Large intestine (tissue), 3 donors: ENCODE data around the gene PPCDC. TPM values are rescaled to one million over a fixed set of nuclear protein-coding genes. Genes with fewer than 3 reads are reported as not detected.

Experiments used
- DNase-seq, 2 donors: peaks; one replicate each; pipeline versions ENCODE4 v3.0.0 to v3.0.0-alpha.2; 2013
- H3K27ac ChIP-seq: one replicate; pipeline ENCODE4 v1.5.1; 2013; ENCODE audit warnings: low read length
- H3K27me3 ChIP-seq: 2 replicates; pipeline ENCODE4 v1.6.1; 2013; ENCODE audit warnings: low read length; ENCODE audit not compliant: control insufficient read depth, insufficient read depth
- H3K36me3 ChIP-seq: 2 replicates; pipeline ENCODE4 v1.6.1; 2013; ENCODE audit warnings: low read length; ENCODE audit not compliant: control insufficient read depth, insufficient read depth
- H3K4me1 ChIP-seq: one replicate; pipeline ENCODE4 v1.6.1; 2013; ENCODE audit warnings: low read length; ENCODE audit not compliant: control insufficient read depth, insufficient read depth
- H3K4me3 ChIP-seq: one replicate; pipeline ENCODE4 v1.5.1; 2013; ENCODE audit warnings: low read length
- H3K9me3 ChIP-seq: one replicate; pipeline ENCODE4 v1.6.1; 2013; ENCODE audit warnings: mild to moderate bottlenecking, low read depth, low read length, moderate library complexity; ENCODE audit not compliant: control insufficient read depth
- WGBS: methylation state at CpG from one replicate; pipeline ENCODE4 v1.1.5; 2013; ENCODE audit warnings: low lambda C conversion rate; ENCODE audit not compliant: insufficient coverage; 5-methylcytosine and 5-hydroxymethylcytosine counted together
- polyA plus RNA-seq: library from polyadenylated mRNA; unstranded; fragments of 120-200 nt; gene quantifications from one replicate; pipeline ENCODE4 v1.2.1, GENCODE V29; 2013

PPCDC gene
- polyA plus RNA-seq, 1 donor: 10.5 TPM

GRCh38 chr15:75052972-75053747 lies 29.8 kb downstream of the PPCDC start:
- DNase-seq: no peak
- H3K27ac ChIP-seq: peak overlapping the region; percentile 59
- H3K4me3 ChIP-seq: no peak overlapping the region
- H3K36me3 ChIP-seq: peaks cover 12% of the 10 kb centered on the region
- no peaks in the 10 kb centered on the region for H3K9me3 ChIP-seq
- WGBS: 100% methylated on average over 1 of the region's 5 CpGs
- H3K27me3 ChIP-seq: no peaks in the 10 kb centered on the region
- H3K4me1 ChIP-seq: peaks cover 19% of the 10 kb centered on the region

- Histone ChIP-seq H3K27ac (peak overlapping the region; percentile 59), H3K4me1 (peaks cover 21% of the 10 kb centered on the region), H3K9me3 (no peaks in the 10 kb centered on the region), H3K4me3 (no peak overlapping the region), H3K36me3 (peaks cover 7% of the 10 kb centered on the region), H3K27me3 (no peaks in the 10 kb centered on the region)
- no peak for DNase-seq
- no CpG with 5 or more reads among the region's 7 CpGs for WGBS
These were observed 30.3 kb downstream of the PPCDC start for GRCh38 chr15:75053748-75054125.

- H3K27ac ChIP-seq: peak overlapping the region; percentile 59
- WGBS: no CpG with 5 or more reads among the region's 3 CpGs
- peak; percentile 63 to 80 for DNase-seq
- no peaks in the 10 kb centered on the region for H3K9me3 ChIP-seq
- H3K4me3 ChIP-seq: no peak overlapping the region
- peaks cover 4% of the 10 kb centered on the region for H3K36me3 ChIP-seq
- H3K27me3 ChIP-seq: no peaks in the 10 kb centered on the region
- peaks cover 21% of the 10 kb centered on the region for H3K4me1 ChIP-seq
These were observed 30.9 kb downstream of the PPCDC start for GRCh38 chr15:75054172-75054897.

DNA sequence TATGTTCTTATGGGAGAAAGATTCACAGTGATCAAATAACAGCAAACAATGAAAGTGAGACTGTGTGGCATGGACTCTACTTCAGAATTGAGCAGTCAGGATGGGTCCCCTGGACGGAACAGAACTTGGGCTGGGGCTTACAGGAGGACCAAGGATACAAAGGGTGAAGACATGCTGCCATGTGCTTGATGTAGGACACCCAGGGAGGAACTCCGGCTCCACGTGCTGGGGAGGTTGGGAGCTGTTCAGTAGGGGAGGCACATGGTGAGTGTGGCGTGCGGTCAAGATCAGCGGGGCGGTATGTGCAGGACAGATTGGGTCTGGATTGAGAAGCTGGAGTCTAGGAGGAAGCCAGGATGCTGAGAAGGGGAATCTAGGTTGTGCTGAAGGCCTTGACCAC lies 32.6 kb downstream of the PPCDC start:
- no peaks in the 10 kb centered on the region for H3K9me3 ChIP-seq
- no peaks in the 10 kb centered on the region for H3K27me3 ChIP-seq
- WGBS: no CpG with 5 or more reads among the region's 7 CpGs
- H3K36me3 ChIP-seq: no peaks in the 10 kb centered on the region
- H3K27ac ChIP-seq: no peak overlapping the region
- H3K4me3 ChIP-seq: no peak overlapping the region
- peaks cover 21% of the 10 kb centered on the region for H3K4me1 ChIP-seq
- DNase-seq: no peak

DNA sequence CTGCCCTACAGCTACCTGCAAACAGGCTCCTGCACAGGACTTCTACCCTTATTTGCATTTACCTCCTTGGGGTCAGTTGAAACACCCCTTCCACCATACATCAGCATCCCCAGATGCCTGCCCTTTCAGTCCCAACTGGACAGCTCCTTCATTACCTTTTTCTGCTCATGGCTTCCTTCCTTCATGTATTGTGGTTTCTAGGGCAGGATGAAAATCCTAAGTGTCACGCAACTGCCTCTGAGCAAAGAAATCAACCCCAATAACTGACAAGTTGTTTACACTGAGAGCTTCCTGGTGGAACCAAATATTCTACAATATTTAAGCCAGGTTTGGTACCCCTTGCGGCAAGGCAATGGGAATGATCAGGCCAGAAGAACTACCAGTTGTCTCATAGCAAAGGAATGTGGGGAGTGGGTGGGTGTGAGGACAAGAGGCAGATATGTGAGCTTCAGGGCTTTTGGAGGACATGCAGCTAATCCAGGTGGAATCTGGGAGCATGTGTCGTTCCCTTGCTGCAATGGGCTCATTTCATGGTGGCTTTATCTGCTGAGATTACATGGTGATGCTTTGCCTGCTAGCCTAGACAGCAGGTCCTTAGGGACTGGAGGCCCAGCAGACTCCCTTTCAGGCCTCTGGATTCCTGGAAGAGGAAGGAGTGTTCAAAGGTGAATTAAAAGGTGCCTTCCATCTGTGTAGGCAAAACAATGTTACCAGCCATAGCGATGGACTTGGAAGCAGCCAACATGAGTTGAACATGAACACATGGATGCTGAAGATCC lies 34.9 kb downstream of the PPCDC start:
- no peak overlapping the region for H3K27ac ChIP-seq
- H3K27me3 ChIP-seq: no peaks in the 10 kb centered on the region
- no peak for DNase-seq
- H3K9me3 ChIP-seq: no peaks in the 10 kb centered on the region
- WGBS: no CpG with 5 or more reads among the region's 4 CpGs
- H3K4me1 ChIP-seq: peaks cover 17% of the 10 kb centered on the region
- H3K4me3 ChIP-seq: no peak overlapping the region
- H3K36me3 ChIP-seq: no peaks in the 10 kb centered on the region

DNA sequence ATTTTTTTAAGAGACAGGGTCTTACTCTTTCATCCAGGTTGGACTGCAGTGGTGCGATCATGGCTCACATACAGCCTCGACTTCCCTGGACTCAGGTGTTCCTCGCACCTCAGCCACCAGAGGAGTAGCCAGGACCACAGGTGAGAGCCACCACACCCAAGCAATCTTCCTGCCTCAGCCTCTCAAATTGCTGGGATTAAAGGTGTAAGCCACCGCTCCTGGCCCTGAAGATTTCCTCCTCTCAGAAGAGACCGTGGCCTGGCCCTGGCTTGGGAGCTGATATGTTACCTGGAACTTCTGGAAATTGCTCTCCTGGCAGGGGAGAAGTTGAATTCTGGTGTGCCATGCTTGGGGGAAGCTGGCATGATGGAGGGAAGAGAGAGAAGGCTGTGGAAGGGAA lies 36.2 kb downstream of the PPCDC start:
- Histone ChIP-seq H3K4me1 (peaks cover 7% of the 10 kb centered on the region), H3K27me3 (no peaks in the 10 kb centered on the region), H3K9me3 (no peaks in the 10 kb centered on the region), H3K4me3 (no peak overlapping the region), H3K36me3 (no peaks in the 10 kb centered on the region), H3K27ac (no peak overlapping the region)
- no CpG with 5 or more reads among the region's 5 CpGs for whole genome bisulfite sequencing
- no peak for DNase-seq

GRCh38 chr15:75061272-75061671 lies 37.9 kb downstream of the PPCDC start:
- H3K9me3 ChIP-seq: no peaks in the 10 kb centered on the region
- no peaks in the 10 kb centered on the region for H3K36me3 ChIP-seq
- no peak overlapping the region for H3K4me3 ChIP-seq
- DNase-seq: no peak
- H3K27me3 ChIP-seq: no peaks in the 10 kb centered on the region
- no peak overlapping the region for H3K27ac ChIP-seq
- H3K4me1 ChIP-seq: peaks cover 19% of the 10 kb centered on the region

- WGBS: no CpG with 5 or more reads among the region's 3 CpGs
- Histone ChIP-seq H3K27ac (no peak overlapping the region), H3K4me1 (peaks cover 19% of the 10 kb centered on the region), H3K36me3 (no peaks in the 10 kb centered on the region), H3K4me3 (no peak overlapping the region), H3K9me3 (no peaks in the 10 kb centered on the region), H3K27me3 (no peaks in the 10 kb centered on the region)
- no peak for DNase-seq
These were observed 39.3 kb downstream of the PPCDC start for GRCh38 chr15:75062706-75063105.

DNA sequence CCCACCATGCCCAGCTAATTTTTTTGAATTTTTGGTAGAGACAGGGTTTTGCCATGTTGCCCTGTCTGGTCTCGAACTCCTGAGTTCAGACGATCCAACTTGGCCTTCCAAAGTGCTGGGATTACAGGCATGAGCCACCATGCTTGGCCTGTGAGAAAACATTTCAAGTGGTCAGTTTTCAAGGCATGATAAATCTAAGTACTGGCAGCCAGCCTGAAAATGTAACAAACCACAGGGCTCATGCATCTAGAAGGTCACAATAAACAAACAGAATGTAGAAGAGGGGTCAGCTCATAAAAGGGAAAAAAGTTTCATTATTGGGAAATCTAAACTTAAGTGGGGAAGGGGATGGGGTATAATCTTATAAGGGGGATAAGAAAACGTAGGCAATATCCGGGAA lies 39.9 kb downstream of the PPCDC start:
- no peak for DNase-seq
- no peak overlapping the region for H3K27ac ChIP-seq
- no peaks in the 10 kb centered on the region for H3K27me3 ChIP-seq
- no peaks in the 10 kb centered on the region for H3K36me3 ChIP-seq
- WGBS: 70% methylated on average over 2 of the region's 4 CpGs
- H3K4me1 ChIP-seq: peaks cover 16% of the 10 kb centered on the region
- no peaks in the 10 kb centered on the region for H3K9me3 ChIP-seq
- H3K4me3 ChIP-seq: no peak overlapping the region

DNA sequence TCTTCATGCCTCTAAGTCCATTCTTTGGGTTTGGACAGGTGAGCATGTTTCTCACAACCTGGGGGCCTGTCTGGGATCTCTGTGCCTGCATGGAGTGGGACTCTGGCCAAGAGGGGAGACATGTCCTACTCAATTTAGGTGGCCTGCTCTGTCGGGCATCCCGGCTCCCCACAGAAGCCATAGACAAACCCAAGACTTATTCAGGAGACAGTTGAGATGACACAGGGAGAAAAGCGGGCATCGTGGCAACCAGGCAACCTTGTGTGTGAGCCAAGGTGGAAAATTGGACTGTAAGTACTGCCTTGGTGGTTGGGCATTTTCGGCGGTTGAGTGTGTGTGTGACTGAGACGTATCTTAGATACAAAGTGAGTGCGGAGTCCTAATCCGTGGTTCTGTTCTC lies 40.5 kb downstream of the PPCDC start:
- no peak overlapping the region for H3K4me3 ChIP-seq
- peaks cover 16% of the 10 kb centered on the region for H3K4me1 ChIP-seq
- no peak for DNase-seq
- no peaks in the 10 kb centered on the region for H3K27me3 ChIP-seq
- no peaks in the 10 kb centered on the region for H3K9me3 ChIP-seq
- H3K36me3 ChIP-seq: no peaks in the 10 kb centered on the region
- WGBS: no CpG with 5 or more reads among the region's 9 CpGs
- no peak overlapping the region for H3K27ac ChIP-seq
